Ishikawa (cell line): ENCODE measurements around the gene B4GALT1.

ENCODE experiments used
- EGR1 ChIP-seq: IDR thresholded peaks from 2 replicates; pipeline ENCODE4 v1.6.1; 2012
- EP300 ChIP-seq: IDR thresholded peaks from 2 replicates; pipeline ENCODE4 v1.6.1; 2012; ENCODE audit warnings: borderline replicate concordance
- YY1 ChIP-seq: IDR thresholded peaks from 2 replicates; pipeline ENCODE4 v1.6.1; 2012; ENCODE audit warnings: low read depth
- TF ChIP-seq, protein P1 (sequence below): IDR thresholded peaks from 2 replicates; pipeline ENCODE4 v1.6.1; 2012

DNA sequence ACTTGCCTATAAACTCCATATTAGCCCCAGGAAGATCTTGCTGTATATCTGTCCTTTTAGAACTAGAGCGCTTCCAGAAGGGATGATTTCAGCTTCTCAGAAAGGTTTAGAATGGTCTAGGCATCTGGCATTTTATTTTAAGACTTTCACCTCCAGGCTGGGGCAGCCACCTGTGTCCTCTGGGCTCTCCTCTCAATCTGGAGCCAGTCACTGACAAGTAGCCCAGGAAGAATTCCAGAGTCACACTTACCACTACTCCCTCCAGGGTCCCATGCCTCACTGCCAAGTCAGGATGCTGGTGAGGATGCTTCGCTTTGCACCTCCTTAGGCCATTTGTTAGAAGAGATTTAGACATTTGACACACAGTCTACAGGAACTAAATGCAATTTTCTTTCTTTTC is 20.8 kb downstream of the B4GALT1 start:
- no peak for TF ChIP-seq EP300
- no peak for TF ChIP-seq YY1
- no peak for TF ChIP-seq EGR1
- TF ChIP-seq, protein P1, sequence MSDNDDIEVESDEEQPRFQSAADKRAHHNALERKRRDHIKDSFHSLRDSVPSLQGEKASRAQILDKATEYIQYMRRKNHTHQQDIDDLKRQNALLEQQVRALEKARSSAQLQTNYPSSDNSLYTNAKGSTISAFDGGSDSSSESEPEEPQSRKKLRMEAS, result no peak
